GM21619 (cell line): ENCODE data around the gene CHN2.

Source experiments
- ATAC-seq: cut with Tn5 transposase; IDR thresholded peaks from one replicate; pipeline ENCODE4 v1.9.1; 2021; ENCODE audit not compliant: unreplicated experiment

The CHN2 gene

GRCh38 chr7:29422829-29423228 is 228.3 kb downstream of the CHN2 start:
- no peak for ATAC-seq

- ATAC-seq = peak; percentile 66
Observed at GRCh38 chr7:29424295-29424983, 229.9 kb downstream of the CHN2 start.

GRCh38 chr7:29424984-29425309 is 230.4 kb downstream of the CHN2 start:
- peak; percentile 15 for ATAC-seq

- ATAC-seq = no peak
Observed at GRCh38 chr7:29426587-29426986, 232.0 kb downstream of the CHN2 start.

GRCh38 chr7:29429401-29429800 is 234.8 kb downstream of the CHN2 start:
- no peak for ATAC-seq

- ATAC-seq = no peak
Observed at GRCh38 chr7:29430279-29430949, 235.8 kb downstream of the CHN2 start.

GRCh38 chr7:29431686-29432085 is 237.1 kb downstream of the CHN2 start:
- ATAC-seq = no peak

- no peak for ATAC-seq
Observed at GRCh38 chr7:29432721-29433120, 238.1 kb downstream of the CHN2 start.

- no peak for ATAC-seq
Observed at GRCh38 chr7:29434380-29434768, 239.8 kb downstream of the CHN2 start.

- ATAC-seq = peak; percentile 64
Observed at GRCh38 chr7:29435167-29435566, 240.6 kb downstream of the CHN2 start.

- ATAC-seq = no peak
Observed at GRCh38 chr7:29435902-29436301, 241.3 kb downstream of the CHN2 start.

- ATAC-seq = no peak
Observed at GRCh38 chr7:29442146-29442545, 247.6 kb downstream of the CHN2 start.

GRCh38 chr7:29443552-29443951 is 249.0 kb downstream of the CHN2 start:
- no peak for ATAC-seq

- no peak for ATAC-seq
Observed at GRCh38 chr7:29444267-29444666, 249.7 kb downstream of the CHN2 start.

GRCh38 chr7:29445736-29446135 is 251.2 kb downstream of the CHN2 start:
- no peak for ATAC-seq

GRCh38 chr7:29447828-29448227 is 253.3 kb downstream of the CHN2 start:
- ATAC-seq = no peak

GRCh38 chr7:29449569-29450260 is 255.1 kb downstream of the CHN2 start:
- ATAC-seq = no peak

GRCh38 chr7:29453021-29453420 is 258.4 kb downstream of the CHN2 start:
- no peak for ATAC-seq

- no peak for ATAC-seq
Observed at GRCh38 chr7:29454464-29454863, 259.9 kb downstream of the CHN2 start.

GRCh38 chr7:29454899-29455451 is 260.4 kb downstream of the CHN2 start:
- ATAC-seq = no peak

- ATAC-seq = no peak
Observed at GRCh38 chr7:29457141-29457561, 262.6 kb downstream of the CHN2 start.

GRCh38 chr7:29457565-29458011 is 263.0 kb downstream of the CHN2 start:
- no peak for ATAC-seq
